SU-DHL-6 (cell line): Measurements from ENCODE around the gene VIPR2.

Experiments used
- CTCF ChIP-seq: fragments of 200-600 bp; sonication (generic); IDR thresholded peaks from one replicate; pipeline ENCODE4 v1.5.1; 2017; ENCODE audit warnings: antibody characterized with exemption, mild to moderate bottlenecking, low read length, moderate library complexity; ENCODE audit not compliant: insufficient read depth, poor library complexity, severe bottlenecking
- EZH2phosphoT487 ChIP-seq: fragments of 200-600 bp; sonication (generic), shearing (Covaris generic); conservative IDR thresholded peaks from 2 replicates; pipeline ENCODE4 v1.6.1; 2018; ENCODE audit warnings: mild to moderate bottlenecking, antibody characterized with exemption, low read length, moderate library complexity, mixed read lengths

- no peak for TF ChIP-seq CTCF
- no peak for TF ChIP-seq EZH2phosphoT487
Observed at GRCh38 chr7:159128767-159129166, 15.9 kb downstream of the VIPR2 start.
